Brain microvascular endothelial cell (primary cell): ENCODE measurements around the gene MITF.

Experiments used
- DNase-seq: peaks from one replicate; pipeline ENCODE4 v3.0.0-alpha.2; 2020
- H3K27ac ChIP-seq: fragments of 250-450 bp; sonication (Bioruptor Pico); 2 replicates; pipeline ENCODE4 v1.5.1; 2020; ENCODE audit warnings: mild to moderate bottlenecking, moderate library complexity
- H3K27me3 ChIP-seq: fragments of 250-450 bp; sonication (Bioruptor Pico); replicated peaks from 2 replicates; pipeline ENCODE4 v1.5.1; 2020; ENCODE audit warnings: mild to moderate bottlenecking
- H3K36me3 ChIP-seq: fragments of 250-450 bp; sonication (Bioruptor Pico); replicated peaks from 2 replicates; pipeline ENCODE4 v1.5.1; 2020; ENCODE audit warnings: mild to moderate bottlenecking
- H3K4me3 ChIP-seq: 2 replicates; pipeline ENCODE4 v1.5.1; 2011; ENCODE audit warnings: low read depth, mild to moderate bottlenecking, control low read depth, low read length, moderate library complexity
- in situ Hi-C: cut with HindIII; loops from 2 replicates; pipeline ENCODE4 v1.10.0; 2017; ENCODE audit warnings: low sequenced_read_pairs, low pct_ligation_motif_present
- TF ChIP-seq, protein P1 (sequence below): IDR thresholded peaks from 2 replicates; pipeline ENCODE4 v1.5.1; 2011; ENCODE audit warnings: low read depth, mild to moderate bottlenecking, moderate library complexity, low read length, control low read depth, inconsistent platforms; ENCODE audit errors: missing control alignments

MITF gene

DNA sequence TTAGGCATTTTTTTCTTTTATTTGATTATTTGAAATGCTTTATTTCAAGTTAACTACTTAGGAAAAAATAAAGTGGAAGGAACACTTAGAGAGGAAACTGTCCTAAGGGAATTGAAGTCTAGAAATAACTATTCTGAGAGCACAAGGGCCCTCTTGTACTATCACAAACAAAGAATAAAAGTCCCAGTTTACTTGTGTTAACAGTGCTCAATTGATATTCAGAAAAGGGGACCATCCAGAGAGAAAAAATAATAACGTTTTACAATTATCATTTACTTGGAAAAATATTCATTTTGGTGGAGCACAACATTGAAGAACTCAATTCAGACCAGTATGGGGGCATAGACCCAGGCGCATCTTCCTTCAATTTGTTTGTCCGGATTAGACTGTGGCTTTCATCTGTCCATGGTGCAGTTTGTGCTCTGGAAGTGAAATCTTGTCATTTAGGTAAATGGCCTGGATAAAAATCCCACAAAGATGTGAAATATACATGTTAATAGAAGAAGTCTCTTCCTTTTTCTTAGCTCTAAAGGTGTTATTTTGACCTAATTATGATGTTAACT is 205.7 kb downstream of the MITF start:
- TF ChIP-seq, protein P1, sequence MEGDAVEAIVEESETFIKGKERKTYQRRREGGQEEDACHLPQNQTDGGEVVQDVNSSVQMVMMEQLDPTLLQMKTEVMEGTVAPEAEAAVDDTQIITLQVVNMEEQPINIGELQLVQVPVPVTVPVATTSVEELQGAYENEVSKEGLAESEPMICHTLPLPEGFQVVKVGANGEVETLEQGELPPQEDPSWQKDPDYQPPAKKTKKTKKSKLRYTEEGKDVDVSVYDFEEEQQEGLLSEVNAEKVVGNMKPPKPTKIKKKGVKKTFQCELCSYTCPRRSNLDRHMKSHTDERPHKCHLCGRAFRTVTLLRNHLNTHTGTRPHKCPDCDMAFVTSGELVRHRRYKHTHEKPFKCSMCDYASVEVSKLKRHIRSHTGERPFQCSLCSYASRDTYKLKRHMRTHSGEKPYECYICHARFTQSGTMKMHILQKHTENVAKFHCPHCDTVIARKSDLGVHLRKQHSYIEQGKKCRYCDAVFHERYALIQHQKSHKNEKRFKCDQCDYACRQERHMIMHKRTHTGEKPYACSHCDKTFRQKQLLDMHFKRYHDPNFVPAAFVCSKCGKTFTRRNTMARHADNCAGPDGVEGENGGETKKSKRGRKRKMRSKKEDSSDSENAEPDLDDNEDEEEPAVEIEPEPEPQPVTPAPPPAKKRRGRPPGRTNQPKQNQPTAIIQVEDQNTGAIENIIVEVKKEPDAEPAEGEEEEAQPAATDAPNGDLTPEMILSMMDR = no peak
- Histone ChIP-seq H3K4me3 (no peak overlapping the region), H3K27me3 (no peaks in the 10 kb centered on the region), H3K36me3 (no peaks in the 10 kb centered on the region), H3K27ac (no peak overlapping the region)
- in situ Hi-C loops = loop anchor here (25.0 kb wide), 1 partner anchor 258 kb away; no protein-coding TSS in a partner anchor
- DNase-seq = no peak

DNA sequence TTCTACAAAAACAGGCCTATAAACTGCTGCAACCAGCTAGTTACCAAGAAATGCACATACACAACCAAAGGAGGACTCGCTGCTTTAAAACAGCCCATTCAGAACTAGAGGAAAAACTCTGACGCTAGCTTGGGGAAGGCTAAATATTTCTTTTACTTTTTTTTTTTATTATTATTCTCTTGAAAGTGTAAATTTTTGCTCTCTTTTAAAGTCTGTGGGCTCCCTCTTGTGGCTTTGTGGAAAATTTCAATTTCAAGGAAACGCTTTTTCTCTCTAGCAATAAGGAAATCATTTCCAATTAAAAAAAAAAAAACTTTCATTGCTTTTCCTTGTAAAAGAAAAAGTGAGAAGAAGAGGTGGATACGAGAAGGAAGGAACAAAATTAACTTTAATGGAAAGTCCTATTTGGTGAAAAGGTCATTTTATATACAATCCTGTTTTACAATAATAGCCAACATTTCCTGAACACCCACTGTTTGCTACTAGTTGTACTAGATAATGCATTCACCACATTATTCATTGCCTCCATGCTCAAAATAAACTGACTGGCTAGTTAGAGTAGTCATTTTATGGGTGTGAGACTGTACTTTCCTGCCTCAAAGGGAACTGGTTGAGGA is 209.1 kb downstream of the MITF start:
- no peak overlapping the region for H3K27ac ChIP-seq
- peak; percentile 30 for DNase-seq
- TF ChIP-seq, protein P1 = peak; percentile 57

DNA sequence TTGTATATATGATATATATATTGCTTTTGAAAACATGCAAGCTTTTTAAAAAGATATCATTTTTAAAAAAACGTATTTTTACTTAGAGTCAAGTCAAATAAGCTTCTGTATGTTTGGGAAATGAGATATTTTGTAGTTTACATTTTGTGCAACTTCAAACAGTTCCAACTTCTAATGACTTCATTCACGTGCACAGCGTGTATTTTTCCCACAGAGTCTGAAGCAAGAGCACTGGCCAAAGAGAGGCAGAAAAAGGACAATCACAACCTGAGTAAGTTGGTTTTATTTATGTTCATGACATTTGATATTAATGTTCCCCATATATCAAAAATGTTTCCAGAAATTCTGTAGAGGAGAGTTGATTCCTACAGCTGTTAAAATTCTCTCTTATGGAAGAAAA is 212.4 kb downstream of the MITF start:
- in situ Hi-C loops = no loop called here
- H3K4me3 ChIP-seq = no peak overlapping the region
- no peaks in the 10 kb centered on the region for H3K27me3 ChIP-seq
- no peak for DNase-seq
- H3K27ac ChIP-seq = no peak overlapping the region
- no peaks in the 10 kb centered on the region for H3K36me3 ChIP-seq
- TF ChIP-seq, protein P1 = no peak

More for the DNA sequence above, 209.1 kb downstream of the MITF start:
- no peak overlapping the region for H3K4me3 ChIP-seq
- in situ Hi-C loops = loop anchor here (25.0 kb wide), 1 partner anchor 261 kb away; no protein-coding TSS in a partner anchor
- H3K36me3 ChIP-seq = no peaks in the 10 kb centered on the region
- no peaks in the 10 kb centered on the region for H3K27me3 ChIP-seq

DNA sequence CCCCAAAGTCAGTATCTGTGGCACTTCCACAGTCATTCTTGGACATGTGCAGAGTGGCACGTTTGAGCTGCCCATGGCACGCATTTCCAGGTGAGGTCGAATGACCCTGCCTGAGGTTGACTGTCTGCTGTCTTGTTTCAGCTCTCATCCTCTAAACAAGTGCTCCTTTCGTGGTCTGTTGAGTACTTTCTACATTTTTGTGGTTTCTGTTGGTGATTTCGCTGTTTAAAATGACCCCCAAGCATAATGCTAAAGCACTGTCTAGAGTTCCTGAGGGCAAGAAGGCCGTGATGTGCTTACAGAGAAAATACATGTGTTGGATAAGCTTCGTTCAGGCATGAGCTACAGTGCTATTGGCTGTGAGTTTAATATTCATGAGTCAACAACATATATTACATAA is 220.3 kb downstream of the MITF start:
- no peak overlapping the region for H3K27ac ChIP-seq
- H3K4me3 ChIP-seq = no peak overlapping the region
- in situ Hi-C loops = no loop called here
- TF ChIP-seq, protein P1 = no peak
- no peaks in the 10 kb centered on the region for H3K27me3 ChIP-seq
- no peak for DNase-seq
- H3K36me3 ChIP-seq = no peaks in the 10 kb centered on the region

DNA sequence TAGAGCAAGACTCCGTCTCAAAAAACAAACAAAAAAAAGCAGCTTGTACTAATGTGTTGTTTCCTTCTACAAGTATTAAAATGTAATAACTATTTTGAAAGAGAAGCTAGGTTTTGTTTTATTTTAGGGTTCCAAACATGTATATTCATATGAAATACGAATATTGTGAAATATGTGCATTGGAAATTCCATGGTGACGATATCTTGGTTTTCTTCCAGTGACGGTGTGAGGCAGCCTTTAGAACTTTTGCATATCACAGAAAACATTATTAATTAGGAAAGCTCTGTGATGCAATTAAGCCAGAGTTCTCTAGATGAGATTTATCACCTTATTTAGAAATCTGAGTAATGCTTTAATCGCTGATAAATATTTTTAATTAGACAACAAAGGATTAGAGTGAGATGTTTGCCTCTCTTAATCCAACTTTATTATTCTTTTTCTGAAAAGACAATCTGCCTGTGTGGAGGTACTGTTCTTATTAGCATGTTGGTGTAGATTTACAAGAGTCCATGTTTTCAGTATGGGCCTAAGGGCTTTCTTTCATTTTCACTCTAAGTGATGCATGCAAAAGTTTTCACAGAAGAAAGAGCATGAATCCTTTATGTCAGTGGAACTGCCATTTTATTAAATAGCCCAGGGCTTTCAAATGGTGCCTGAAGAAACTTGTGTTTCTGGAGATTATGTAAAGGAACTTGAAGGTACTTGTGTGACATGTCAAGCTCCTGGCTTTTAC is 222.6 kb downstream of the MITF start:
- no peak for DNase-seq
- Histone ChIP-seq H3K36me3 (no peaks in the 10 kb centered on the region), H3K4me3 (no peak overlapping the region), H3K27me3 (no peaks in the 10 kb centered on the region), H3K27ac (no peak overlapping the region)
- in situ Hi-C loops = no loop called here
- TF ChIP-seq, protein P1 = no peak
